HG03039 (cell line): Measurements from ENCODE around the gene LYAR.

ENCODE experiments used
- ATAC-seq: cut with Tn5 transposase; IDR thresholded peaks from one replicate; pipeline ENCODE4 v1.9.1; 2021; ENCODE audit warnings: mild to moderate bottlenecking, moderate library complexity; ENCODE audit not compliant: unreplicated experiment

LYAR gene

DNA sequence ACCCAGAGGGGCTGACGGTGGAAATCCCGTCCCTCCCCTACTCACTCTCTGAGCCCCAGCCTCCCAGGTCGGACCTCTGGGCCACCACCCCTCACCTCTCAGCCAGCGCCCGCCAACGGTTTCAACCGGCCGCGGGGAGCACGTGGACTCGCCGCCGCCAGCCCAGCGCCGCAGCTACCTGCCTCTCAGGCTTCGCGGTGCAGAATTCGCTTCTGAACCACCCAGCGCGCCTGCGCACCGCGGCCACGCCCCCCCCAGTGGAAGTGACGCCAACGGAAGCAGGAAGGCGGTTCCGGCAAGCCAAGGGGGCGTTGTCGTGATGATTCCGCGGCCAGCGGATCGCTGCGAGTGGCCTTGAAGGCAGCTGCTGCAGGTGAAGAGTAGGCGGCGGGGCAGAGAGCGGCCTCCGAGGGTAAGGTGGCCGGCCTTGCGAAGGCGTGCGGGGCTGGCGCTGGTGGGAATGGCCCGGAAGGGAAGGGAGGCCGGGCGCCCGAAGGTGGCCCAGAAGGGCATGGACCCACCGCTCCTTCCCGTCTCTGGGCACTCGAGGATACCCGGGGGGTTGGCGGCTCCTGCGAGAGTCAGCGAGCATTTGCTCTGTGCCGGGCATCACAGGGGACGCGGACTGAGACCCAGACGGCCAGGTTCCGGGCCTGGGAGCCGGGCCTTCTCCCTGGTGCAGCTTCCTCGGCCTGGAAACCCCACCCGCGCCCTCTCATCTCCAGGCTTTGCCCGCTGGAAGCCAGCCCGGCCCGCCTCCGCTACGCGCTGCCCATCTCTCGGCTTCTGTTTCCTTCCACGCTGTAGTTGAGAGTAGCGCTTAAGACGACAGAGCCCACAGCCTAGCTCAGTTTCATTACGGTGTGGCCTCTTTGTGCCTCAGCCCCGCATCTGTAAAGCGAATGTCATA lies at the start of gene LYAR, which contains the start of gene ZBTB49:
TSS of gene LYAR (minus strand) at position 214 of the 910 bp plus-strand sequence. CDS start 6,412 bp downstream, outside the sequence.
TSS of gene ZBTB49 (plus strand) at position 311 of the 910 bp plus-strand sequence. CDS start 9,695 bp downstream, outside the sequence.
- ATAC-seq = peak; percentile 93

GRCh38 chr4:4339504-4340085 lies 49.6 kb upstream of the LYAR start:
- no peak for ATAC-seq

DNA sequence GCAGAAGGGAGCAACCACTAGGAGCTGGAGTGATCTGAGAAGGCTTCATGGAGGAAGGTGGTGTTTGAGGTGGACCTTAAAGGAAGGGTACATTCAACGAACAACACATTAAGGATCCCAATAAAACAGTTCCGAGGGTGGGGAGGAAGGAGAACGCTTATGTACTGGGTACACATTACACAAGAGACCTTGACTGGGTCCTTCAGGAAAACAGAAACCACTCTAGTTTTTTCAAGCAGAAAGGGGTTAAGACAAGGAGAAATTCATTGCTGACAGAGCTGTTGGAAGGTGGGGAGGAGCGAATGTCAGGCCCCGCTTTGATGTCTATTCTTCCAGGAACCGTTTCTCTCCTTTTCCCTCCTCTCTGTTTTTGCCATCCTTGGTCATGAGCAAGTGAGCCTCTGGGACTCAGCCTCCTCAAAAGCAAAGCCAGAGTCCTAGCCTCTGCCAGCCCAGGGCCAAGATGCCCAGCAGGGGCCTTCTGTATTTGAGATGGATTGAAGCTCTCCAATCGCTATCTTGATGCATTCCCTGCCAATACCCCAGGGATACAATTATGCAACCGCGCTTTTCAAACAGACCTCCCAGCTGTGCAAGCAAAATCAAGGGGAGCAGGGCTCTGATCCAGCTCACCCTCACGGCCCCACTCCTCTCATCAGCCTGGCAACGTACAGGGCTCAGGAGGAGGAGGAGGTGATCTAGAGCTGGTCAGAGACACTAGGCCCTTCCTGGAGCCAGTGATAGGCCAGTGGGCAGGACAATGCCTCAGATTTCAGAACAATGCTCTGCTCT lies 48.5 kb upstream of the LYAR start:
- ATAC-seq = no peak

- ATAC-seq = peak; percentile 60
These were observed 45.0 kb upstream of the LYAR start for GRCh38 chr4:4334798-4335520.

DNA sequence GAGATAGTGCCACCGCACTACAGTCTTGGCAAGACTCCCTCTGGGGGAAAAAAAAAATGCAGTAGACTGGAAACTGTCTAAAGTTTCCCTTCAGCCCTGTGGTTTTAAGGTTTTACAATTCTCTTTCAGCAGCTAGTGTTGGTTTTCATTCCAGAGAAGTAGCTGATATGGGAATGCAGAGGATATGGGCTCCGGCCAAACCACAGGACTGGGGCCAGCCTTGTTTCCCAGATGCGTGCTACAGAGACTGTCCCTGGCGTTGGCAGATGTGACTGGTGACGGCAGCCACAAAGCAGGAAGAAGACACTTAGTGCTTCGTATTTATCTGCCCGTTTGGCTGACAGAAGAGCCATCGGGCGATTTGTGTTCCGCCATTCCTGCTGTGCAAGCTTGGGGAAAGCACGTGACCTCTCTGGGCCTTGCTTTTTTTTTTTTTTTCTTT lies 43.3 kb upstream of the LYAR start:
- ATAC-seq = no peak

GRCh38 chr4:4332529-4332928 lies 42.6 kb upstream of the LYAR start:
- ATAC-seq = no peak

DNA sequence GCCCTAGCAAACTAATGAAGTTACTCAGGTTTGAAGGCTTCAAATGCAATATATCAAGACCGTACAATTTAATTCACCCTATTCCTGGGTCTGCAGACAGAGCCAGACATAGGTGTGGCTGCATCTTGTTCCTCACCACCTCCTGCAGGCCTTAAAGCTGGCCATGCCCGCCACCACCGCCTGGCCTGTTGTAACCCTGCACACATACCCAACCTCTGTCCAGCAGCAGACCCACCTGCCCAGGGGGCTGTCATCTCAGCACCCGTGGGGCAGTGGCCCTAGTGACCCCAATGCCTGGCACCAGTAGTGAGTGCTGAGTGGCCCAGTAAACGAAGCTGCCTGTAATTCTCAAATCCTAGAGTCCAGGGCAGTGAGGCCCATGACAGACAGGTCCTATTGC lies 40.8 kb upstream of the LYAR start:
- no peak for ATAC-seq

DNA sequence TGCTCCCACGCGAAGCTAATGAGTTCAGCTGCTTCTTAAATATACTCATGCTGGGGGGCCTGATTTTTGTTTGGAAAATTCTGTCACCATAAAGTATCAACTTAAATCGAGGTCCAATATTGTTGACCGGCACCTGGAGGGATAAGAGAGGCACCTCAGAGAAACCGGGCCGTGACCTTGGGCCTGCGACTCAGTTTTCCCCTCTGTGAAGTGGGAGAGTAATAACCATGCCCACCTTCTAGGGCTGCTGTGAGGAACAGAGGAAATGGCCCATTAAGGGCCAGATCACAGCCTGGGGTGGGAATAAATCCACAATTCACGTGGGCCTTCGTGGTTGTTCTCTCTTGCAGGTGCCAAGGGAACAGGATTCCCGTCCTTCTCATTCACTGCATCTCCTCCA lies 39.5 kb upstream of the LYAR start:
- no peak for ATAC-seq

- ATAC-seq = no peak
These were observed 38.9 kb upstream of the LYAR start for GRCh38 chr4:4328840-4329239.

DNA sequence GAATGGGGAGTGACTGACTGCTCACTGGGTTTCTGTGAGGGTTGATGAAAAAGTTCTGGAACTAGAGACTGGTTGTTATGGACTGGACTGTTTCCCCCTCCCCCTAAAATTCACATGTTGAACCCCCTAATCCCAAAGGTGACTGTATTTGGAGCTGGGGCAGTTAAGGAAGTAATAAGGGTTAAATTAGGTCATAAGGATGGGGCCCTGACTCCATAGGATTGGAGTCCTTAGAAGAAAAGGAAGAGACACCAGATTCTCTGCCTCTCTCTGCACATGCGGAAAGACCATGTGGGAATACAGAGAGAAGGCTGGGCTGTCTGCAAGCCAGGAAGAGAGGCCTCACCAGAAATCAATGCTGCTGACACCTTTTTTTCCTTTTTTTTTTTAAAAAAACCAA lies 38.3 kb upstream of the LYAR start:
- ATAC-seq = no peak

DNA sequence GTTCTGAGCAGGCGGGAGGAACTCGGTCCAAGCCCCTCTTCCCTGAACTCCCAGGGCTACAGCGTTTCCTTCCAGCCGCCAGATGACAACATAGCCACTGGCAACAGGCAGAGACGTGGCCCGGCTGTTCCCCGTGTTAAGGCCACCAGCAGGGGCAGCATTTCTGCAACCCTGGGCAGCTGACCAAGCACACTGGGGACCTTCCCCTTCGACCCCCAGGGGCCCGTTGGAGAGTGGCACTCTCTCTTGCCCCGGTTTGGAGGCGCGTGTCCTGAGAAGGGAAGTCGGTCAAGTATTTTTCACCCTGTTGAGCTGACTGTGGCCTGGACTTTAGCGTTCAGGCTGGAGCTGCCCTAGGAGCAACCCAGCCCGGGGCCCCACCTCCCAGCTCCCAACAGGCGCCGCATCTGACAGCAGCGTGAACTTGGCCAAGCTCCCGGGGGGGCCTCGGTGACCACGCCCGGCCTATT lies 37.7 kb upstream of the LYAR start:
- ATAC-seq = no peak

DNA sequence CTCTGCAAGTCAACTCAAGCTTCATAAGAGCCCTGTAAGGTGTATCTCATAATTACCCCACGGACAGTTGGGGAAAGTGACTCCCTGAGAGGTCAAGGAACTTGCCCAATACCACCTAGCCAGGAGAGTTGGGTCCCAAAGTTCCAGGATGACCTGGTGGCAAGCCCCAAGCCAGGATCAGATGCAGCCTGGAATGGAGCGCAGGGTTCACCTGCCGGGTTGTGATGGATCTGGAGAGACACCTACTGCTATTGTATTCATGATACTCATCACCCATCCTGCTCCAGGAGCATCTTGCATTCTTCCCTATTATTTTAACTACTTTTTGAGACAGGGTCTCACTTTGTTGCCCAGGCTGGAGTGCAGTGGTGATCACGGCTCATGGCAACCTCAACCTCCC lies 36.2 kb upstream of the LYAR start:
- no peak for ATAC-seq

DNA sequence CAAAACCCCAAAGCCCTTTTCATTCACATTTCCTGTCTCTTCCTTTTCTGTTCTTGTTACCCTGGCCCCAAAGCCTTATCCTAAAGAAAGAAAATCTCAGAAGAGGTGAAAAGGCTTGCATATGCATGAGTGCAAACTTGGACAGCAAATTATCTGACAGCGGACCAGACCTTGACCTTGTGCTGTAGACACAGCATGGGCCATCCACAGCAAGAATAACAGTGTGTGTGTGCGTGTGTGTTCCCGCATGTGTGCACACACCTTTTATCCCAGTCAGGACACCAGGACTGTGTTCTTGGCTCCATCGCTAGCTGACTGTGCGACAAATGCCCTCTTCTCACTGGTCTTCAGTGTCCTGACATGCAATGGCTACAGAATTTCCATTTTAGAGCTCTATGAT lies 35.4 kb upstream of the LYAR start:
- ATAC-seq = no peak

- no peak for ATAC-seq
These were observed 34.0 kb upstream of the LYAR start for GRCh38 chr4:4323705-4324534.

DNA sequence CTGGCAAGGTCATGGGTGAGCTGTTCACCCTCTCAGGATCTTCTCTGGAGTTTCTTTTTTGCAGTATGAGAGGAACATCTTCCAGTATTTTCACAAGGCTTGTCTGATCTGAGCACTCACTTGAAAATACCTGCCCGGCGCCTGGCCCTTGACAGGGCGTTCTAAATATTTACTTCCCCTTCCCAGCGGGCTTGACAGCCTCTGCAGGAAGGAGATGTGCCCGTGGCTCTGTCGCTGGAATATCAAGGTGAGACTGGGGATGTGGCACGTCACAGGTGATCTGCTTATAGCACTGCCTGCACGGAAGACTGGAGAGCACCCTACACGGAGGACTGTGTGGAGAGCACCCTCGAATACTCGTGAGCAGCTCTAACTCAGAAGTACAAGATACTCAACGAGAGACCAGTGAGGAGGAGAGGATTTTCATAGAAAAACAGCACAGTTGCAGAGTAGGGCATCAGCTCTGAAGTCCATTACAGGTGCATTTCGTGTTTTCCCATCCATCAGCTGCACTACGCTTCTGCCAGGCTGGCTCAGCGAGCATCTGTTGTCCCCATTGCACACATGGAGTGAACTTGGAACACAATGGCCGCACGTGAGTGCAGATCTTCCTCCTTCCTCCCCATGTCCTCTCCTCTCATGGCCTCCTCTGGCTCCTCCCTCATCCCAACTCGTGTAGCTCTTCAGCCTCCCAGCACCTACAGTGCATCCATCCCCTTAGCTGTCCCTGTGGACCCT lies 32.2 kb upstream of the LYAR start:
- no peak for ATAC-seq

DNA sequence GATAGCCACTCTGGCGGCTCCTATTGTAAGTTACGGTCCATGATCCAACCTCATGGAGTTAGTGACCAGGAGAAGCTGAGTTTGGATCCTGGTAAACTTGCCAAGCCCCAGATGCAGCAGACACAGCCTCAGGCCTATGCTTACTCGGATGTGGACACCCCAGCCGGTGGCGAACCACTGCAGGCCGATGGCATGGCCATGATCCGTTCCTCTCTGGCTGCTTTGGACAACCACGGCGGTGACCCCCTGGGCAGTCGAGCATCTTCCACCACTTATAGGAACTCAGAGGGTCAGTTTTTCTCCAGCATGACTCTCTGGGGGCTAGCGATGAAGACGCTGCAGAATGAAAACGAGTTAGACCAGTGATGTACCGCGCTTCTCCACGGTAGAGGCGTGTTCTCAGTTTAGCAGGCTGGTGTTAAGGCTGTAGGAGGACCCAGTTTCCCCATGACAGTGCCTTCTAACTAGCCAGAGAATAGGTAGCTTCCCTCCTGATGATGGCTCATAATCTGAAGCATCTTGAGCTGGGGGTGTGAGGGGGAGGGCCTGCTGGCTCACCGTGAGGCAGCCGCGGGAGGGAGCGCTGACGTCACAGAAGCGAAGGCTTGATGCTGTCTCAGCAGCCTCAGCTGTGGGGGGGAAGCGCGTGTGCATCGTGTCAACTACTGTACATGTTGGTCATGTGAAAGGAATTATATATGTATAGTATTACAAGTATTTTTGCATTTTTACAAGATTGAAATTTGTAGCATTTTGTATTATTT lies 31.2 kb upstream of the LYAR start:
- ATAC-seq = no peak

DNA sequence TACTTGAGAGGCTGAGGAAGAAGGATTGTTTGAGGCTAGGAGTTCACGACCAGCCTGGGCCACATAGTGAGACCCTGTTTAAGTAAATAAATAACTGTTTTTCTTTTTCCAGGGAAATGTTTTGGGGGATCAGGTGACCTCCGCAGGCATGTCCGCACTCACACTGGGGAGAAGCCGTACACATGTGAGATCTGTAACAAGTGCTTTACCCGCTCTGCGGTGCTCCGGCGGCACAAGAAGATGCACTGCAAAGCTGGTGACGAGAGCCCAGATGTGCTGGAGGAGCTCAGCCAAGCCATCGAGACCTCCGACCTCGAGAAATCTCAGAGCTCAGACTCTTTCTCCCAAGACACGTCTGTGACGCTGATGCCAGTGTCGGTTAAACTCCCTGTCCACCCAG lies 30.6 kb upstream of the LYAR start:
- no peak for ATAC-seq

DNA sequence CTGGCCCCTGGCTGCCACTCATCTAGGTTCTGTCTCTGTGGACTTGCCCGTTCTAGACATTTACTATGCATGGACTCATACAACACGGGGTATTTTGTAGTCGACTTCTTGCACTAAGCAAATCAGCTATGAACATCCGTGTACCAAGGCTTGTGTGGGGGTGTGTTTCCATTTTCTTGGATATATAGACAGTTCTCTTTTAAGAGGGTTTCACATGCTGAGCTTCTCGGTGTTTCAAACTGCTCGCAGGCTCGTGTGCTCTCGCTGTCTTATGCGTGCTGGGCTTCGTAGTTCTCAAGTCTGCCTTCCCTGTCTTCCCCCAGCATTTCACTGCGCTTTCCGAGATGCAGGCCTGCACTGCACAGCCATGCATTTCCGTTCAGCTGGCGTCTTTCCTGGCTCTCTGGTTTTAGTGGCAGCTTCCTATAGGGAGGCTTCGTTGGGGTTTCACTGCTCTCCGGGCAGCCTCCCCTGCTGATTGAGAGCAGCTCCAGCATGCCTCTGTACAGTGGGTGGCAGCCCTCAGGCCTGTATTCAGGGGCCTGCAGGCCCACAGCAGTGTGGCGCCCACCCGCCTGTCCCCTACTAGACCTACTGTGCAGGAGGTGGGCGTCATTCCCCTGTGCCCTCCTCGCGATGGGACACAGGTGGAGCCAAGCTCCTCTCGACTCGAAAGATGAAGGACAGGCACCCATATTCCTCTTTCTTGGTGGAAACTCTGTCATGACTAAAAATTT lies 27.7 kb upstream of the LYAR start:
- no peak for ATAC-seq
